HEK293 (cell line): ENCODE measurements around the gene PRKACG.

Experiments used
- CTCF ChIA-PET: fragments of 350-600 bp; formaldehyde crosslinking; extraction: SDS; loops from one replicate; lab custom pipeline; 2021; ENCODE audit warnings: antibody characterized with exemption; lab: Yijun Ruan, JAX
- POLR2A ChIA-PET: fragments of 300-600 bp; formaldehyde crosslinking; extraction: SDS; loops from one replicate; lab custom pipeline; 2020; ENCODE audit warnings: antibody characterized with exemption, inconsistent platforms; lab: Yijun Ruan, JAX
- H3K27ac ChIP-seq: fragments of 200-500 bp; sonication (Bioruptor generic); 2 replicates; pipeline ENCODE4 v1.5.1; 2014; ENCODE audit warnings: low read depth, low read length, control low read depth, inconsistent platforms; ENCODE audit errors: extremely low read depth
- H3K36me3 ChIP-seq, 2 experiments: fragments of 200-500 bp in 1 of 2; sonication (Bioruptor generic) in 1 of 2; 1 replicate in 1 of 2; 2 replicates in 1 of 2; pipeline ENCODE4 v1.5.1; 2014 to 2017; ENCODE audit warnings: inconsistent platforms in 2 of 2, low read length in 2 of 2; ENCODE audit not compliant: control insufficient read depth in 2 of 2, insufficient read depth in 1 of 2
- H3K4me1 ChIP-seq: fragments of 200-500 bp; sonication (Bioruptor generic); 2 replicates; pipeline ENCODE4 v1.5.1; 2014; ENCODE audit warnings: mild to moderate bottlenecking, low read length, inconsistent platforms; ENCODE audit not compliant: control insufficient read depth, insufficient read depth
- H3K4me3 ChIP-seq: 2 replicates; pipeline ENCODE4 v1.5.1; 2011; ENCODE audit warnings: low read depth, mild to moderate bottlenecking, control low read depth, low read length, moderate library complexity
- H3K9me3 ChIP-seq: fragments of 200-500 bp; sonication (Bioruptor generic); 2 replicates; pipeline ENCODE4 v1.5.1; 2014; ENCODE audit warnings: low read depth, low read length, inconsistent platforms; ENCODE audit not compliant: control insufficient read depth, insufficient read depth
- HIC1 ChIP-seq: fragments of 450-650 bp; formaldehyde crosslinking; IDR thresholded peaks from 2 replicates; pipeline ENCODE4 v1.5.1; 2016; ENCODE audit warnings: missing biosample characterization, missing genetic modification characterization
- MZF1 ChIP-seq: fragments of 450-650 bp; formaldehyde crosslinking; IDR thresholded peaks from 2 replicates; pipeline ENCODE4 v1.5.1; 2017; ENCODE audit warnings: missing biosample characterization, missing genetic modification characterization, borderline replicate concordance
- PRDM1 ChIP-seq: fragments of 450-650 bp; formaldehyde crosslinking; IDR thresholded peaks from 2 replicates; pipeline ENCODE4; 2016; ENCODE audit warnings: missing biosample characterization, missing genetic modification characterization
- SCRT2 ChIP-seq: fragments of 450-650 bp; formaldehyde crosslinking; IDR thresholded peaks from 2 replicates; pipeline ENCODE4 v1.5.1; 2016; ENCODE audit warnings: missing biosample characterization, missing genetic modification characterization
- SP3 ChIP-seq: fragments of 450-650 bp; formaldehyde crosslinking; IDR thresholded peaks from 2 replicates; pipeline ENCODE4 v1.5.1; 2016; ENCODE audit warnings: missing biosample characterization, missing genetic modification characterization
- TCF7L2 ChIP-seq: IDR thresholded peaks from 2 replicates; pipeline ENCODE4 v1.6.1; 2011; ENCODE audit warnings: low read depth, mild to moderate bottlenecking, inconsistent platforms, low read length, moderate library complexity, borderline replicate concordance
- TRIM28 ChIP-seq: IDR thresholded peaks from 2 replicates; pipeline ENCODE4 v1.6.1; 2011; ENCODE audit warnings: low read length, control low read depth, borderline replicate concordance
- WT1 ChIP-seq: fragments of 450-650 bp; formaldehyde crosslinking; IDR thresholded peaks from 2 replicates; pipeline ENCODE4 v1.5.1; 2016; ENCODE audit warnings: missing biosample characterization, missing genetic modification characterization
- ZBTB10 ChIP-seq: fragments of 450-650 bp; formaldehyde crosslinking; IDR thresholded peaks from 2 replicates; pipeline ENCODE4 v1.5.1; 2016; ENCODE audit warnings: missing biosample characterization, missing genetic modification characterization
- ZBTB6 ChIP-seq: fragments of 450-650 bp; formaldehyde crosslinking; IDR thresholded peaks from 2 replicates; pipeline ENCODE4 v1.5.1; 2017; ENCODE audit warnings: missing biosample characterization, missing genetic modification characterization
- ZNF148 ChIP-seq: fragments of 450-650 bp; formaldehyde crosslinking; IDR thresholded peaks from 2 replicates; pipeline ENCODE4 v1.5.0; 2017; ENCODE audit warnings: missing biosample characterization, missing genetic modification characterization, borderline replicate concordance
- ZNF24 ChIP-seq: fragments of 450-650 bp; formaldehyde crosslinking; IDR thresholded peaks from 2 replicates; pipeline ENCODE4 v1.5.1; 2016; ENCODE audit warnings: missing biosample characterization, missing genetic modification characterization
- ZNF335 ChIP-seq: fragments of 450-650 bp; formaldehyde crosslinking; conservative IDR thresholded peaks from 2 replicates; pipeline ENCODE4 v1.5.1; 2016; ENCODE audit warnings: missing biosample characterization, missing genetic modification characterization
- ZNF391 ChIP-seq: fragments of 450-650 bp; formaldehyde crosslinking; IDR thresholded peaks from 2 replicates; pipeline ENCODE4 v1.5.1; 2016; ENCODE audit warnings: low read depth, missing biosample characterization, missing genetic modification characterization, borderline replicate concordance
- ZNF560 ChIP-seq: fragments of 450-650 bp; formaldehyde crosslinking; IDR thresholded peaks from 2 replicates; pipeline ENCODE4 v1.5.1; 2017; ENCODE audit warnings: missing biosample characterization, missing genetic modification characterization, borderline replicate concordance
- ZNF571 ChIP-seq: fragments of 450-650 bp; formaldehyde crosslinking; IDR thresholded peaks from 2 replicates; pipeline ENCODE4 v1.5.0; 2017; ENCODE audit warnings: missing biosample characterization, missing genetic modification characterization
- ZNF600 ChIP-seq: fragments of 450-650 bp; formaldehyde crosslinking; IDR thresholded peaks from 2 replicates; pipeline ENCODE4 v1.5.1; 2016; ENCODE audit warnings: missing biosample characterization, missing genetic modification characterization
- ZNF624 ChIP-seq: fragments of 450-650 bp; formaldehyde crosslinking; IDR thresholded peaks from 2 replicates; pipeline ENCODE4 v1.5.1; 2017; ENCODE audit warnings: missing biosample characterization, missing genetic modification characterization
- ZNF747 ChIP-seq: fragments of 450-650 bp; formaldehyde crosslinking; IDR thresholded peaks from 2 replicates; pipeline ENCODE4 v1.5.1; 2016; ENCODE audit warnings: missing biosample characterization, missing genetic modification characterization
- ZSCAN5A ChIP-seq: fragments of 450-650 bp; formaldehyde crosslinking; IDR thresholded peaks from 2 replicates; pipeline ENCODE4 v1.5.1; 2016; ENCODE audit warnings: missing biosample characterization, missing genetic modification characterization

The PRKACG gene

GRCh38 chr9:68979538-68980314 lies 34.2 kb downstream of the PRKACG start:
- Histone ChIP-seq H3K4me1 (peaks cover 4% of the 10 kb centered on the region), H3K9me3 (no peaks in the 10 kb centered on the region), H3K27ac (no peak overlapping the region; the same call in 1 of the 2 replicates), H3K4me3 (no peak overlapping the region), H3K36me3 (no peaks in the 10 kb centered on the region)
- TF ChIP-seq MZF1 (tag by site-specific recombination) (no peak), ZNF571 (no peak), PRDM1 (tag by site-specific recombination) (no peak)
- POLR2A ChIA-PET = interaction anchor here (0.6 kb wide), 1 partner anchor 16 kb away, joined by 4 read pairs; no protein-coding TSS in a partner anchor
- CTCF ChIA-PET = interaction anchor here (0.7 to 1.5 kb wide), 2 partner anchors 20 to 68 kb away, joined by 4 read pairs; no protein-coding TSS in a partner anchor

GRCh38 chr9:68978501-68978900 lies 35.4 kb downstream of the PRKACG start:
- POLR2A ChIA-PET = no interaction called here
- no peaks in the 10 kb centered on the region for H3K9me3 ChIP-seq
- no peak overlapping the region for H3K27ac ChIP-seq
- no peaks in the 10 kb centered on the region for H3K36me3 ChIP-seq
- H3K4me3 ChIP-seq = no peak overlapping the region
- TF ChIP-seq SCRT2 (tag by site-specific recombination) = no peak
- CTCF ChIA-PET = interaction anchor here (0.6 kb wide), 1 partner anchor 49 kb away, joined by 3 read pairs; no protein-coding TSS in a partner anchor
- peaks cover 4% of the 10 kb centered on the region for H3K4me1 ChIP-seq

GRCh38 chr9:68978066-68978465 lies 35.8 kb downstream of the PRKACG start:
- CTCF ChIA-PET = interaction anchor here (0.6 kb wide), 1 partner anchor 50 kb away, joined by 3 read pairs; no protein-coding TSS in a partner anchor
- Histone ChIP-seq H3K9me3 (no peaks in the 10 kb centered on the region), H3K4me1 (peaks cover 4% of the 10 kb centered on the region), H3K36me3 (no peaks in the 10 kb centered on the region), H3K4me3 (no peak overlapping the region), H3K27ac (no peak overlapping the region)
- POLR2A ChIA-PET = no interaction called here
- TF ChIP-seq ZNF24 (tag by site-specific recombination) (no peak), TCF7L2 (no peak), ZNF391 (tag by site-specific recombination) (no peak), ZNF600 (tag by site-specific recombination) (no peak), ZNF747 (tag by site-specific recombination) (no peak), WT1 (tag by site-specific recombination) (no peak), ZNF335 (tag by site-specific recombination) (no peak), ZNF624 (tag by site-specific recombination) (no peak), SP3 (no peak), ZSCAN5A (no peak), ZNF560 (no peak), TRIM28 (no peak), ZBTB10 (tag by site-specific recombination) (no peak), HIC1 (tag by site-specific recombination) (no peak), ZBTB6 (tag by site-specific recombination) (no peak), ZNF148 (no peak)
